Stomach (tissue), 4 donors: ENCODE data around the gene XRCC3.

Source experiments
- CTCF ChIP-seq, 7 experiments: fragments of 450-650 bp in 4 of 7; fragments of 200-600 bp in 3 of 7; sonication (generic) in 3 of 7; IDR thresholded peaks; one replicate each; pipeline ENCODE4 v1.5.1; 2016 to 2019; ENCODE audit warnings: antibody characterized with exemption in 7 of 7, control low read depth in 2 of 7, mild to moderate bottlenecking in 1 of 7
- EP300 ChIP-seq: sonication (generic); formaldehyde crosslinking; IDR thresholded peaks from one replicate; pipeline ENCODE4 v1.6.1; 2017; ENCODE audit warnings: antibody characterized with exemption
- POLR2A ChIP-seq, 4 donors: fragments of 450-650 bp; IDR thresholded peaks; one replicate each; pipeline ENCODE4 v1.6.1; 2016; ENCODE audit warnings: antibody characterized with exemption in 4 of 4, control low read depth in 2 of 4, mild to moderate bottlenecking in 1 of 4, moderate library complexity in 1 of 4
- POLR2AphosphoS5 ChIP-seq, 3 donors: sonication (generic); formaldehyde crosslinking; IDR thresholded peaks; one replicate each; pipeline ENCODE4 v1.6.1; 2016; ENCODE audit warnings: antibody characterized with exemption in 3 of 3

GRCh38 chr14:103649001-103649400 lies 66.2 kb downstream of the XRCC3 start:
- TF ChIP-seq CTCF (IDR thresholded peaks at IDR 0.05): no peak
- TF ChIP-seq POLR2A (IDR thresholded peaks at IDR 0.05): no peak
- no peak for TF ChIP-seq EP300
- TF ChIP-seq POLR2AphosphoS5 (IDR thresholded peaks at IDR 0.05): no peak
